ENCODE measurements around the gene LRP4.

DNA sequence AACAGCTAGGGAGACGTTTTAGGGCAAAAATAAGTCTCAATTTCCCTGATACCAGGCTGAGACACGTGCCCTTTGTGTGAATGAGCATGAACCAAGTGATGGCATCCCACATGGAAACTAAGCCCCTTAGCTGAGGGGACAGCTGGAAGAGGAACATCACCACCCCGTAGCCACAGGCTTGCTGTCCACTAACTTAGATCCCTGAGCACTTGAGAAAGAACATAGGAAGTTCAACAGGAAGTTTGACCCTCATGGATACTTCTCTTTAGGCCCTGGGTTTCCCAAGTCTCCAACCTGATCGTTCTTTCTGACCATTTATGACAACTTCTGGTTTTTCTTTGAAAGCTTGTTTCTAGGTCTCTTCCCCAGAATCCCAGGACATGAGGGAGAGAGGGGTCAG lies 60.7 kb downstream of the LRP4 start:
- TF ChIP-seq POLR2AphosphoS5 (IDR thresholded peaks at IDR 0.05) (no peak), EZH2 (IDR thresholded peaks at IDR 0.05; ENCODE audit: borderline replicate concordance, insufficient read depth, low read length, poor library complexity, severe bottlenecking) (no peak), MXI1 (conservative IDR thresholded peaks at IDR 0.05; ENCODE audit: poor library complexity, severe bottlenecking) (no peak), RAD21 (conservative IDR thresholded peaks at IDR 0.05) (no peak), TAF1 (IDR thresholded peaks at IDR 0.05; ENCODE audit: low read depth) (no peak)
- TF ChIP-seq, protein P1, sequence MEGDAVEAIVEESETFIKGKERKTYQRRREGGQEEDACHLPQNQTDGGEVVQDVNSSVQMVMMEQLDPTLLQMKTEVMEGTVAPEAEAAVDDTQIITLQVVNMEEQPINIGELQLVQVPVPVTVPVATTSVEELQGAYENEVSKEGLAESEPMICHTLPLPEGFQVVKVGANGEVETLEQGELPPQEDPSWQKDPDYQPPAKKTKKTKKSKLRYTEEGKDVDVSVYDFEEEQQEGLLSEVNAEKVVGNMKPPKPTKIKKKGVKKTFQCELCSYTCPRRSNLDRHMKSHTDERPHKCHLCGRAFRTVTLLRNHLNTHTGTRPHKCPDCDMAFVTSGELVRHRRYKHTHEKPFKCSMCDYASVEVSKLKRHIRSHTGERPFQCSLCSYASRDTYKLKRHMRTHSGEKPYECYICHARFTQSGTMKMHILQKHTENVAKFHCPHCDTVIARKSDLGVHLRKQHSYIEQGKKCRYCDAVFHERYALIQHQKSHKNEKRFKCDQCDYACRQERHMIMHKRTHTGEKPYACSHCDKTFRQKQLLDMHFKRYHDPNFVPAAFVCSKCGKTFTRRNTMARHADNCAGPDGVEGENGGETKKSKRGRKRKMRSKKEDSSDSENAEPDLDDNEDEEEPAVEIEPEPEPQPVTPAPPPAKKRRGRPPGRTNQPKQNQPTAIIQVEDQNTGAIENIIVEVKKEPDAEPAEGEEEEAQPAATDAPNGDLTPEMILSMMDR (IDR thresholded peaks at IDR 0.05; ENCODE audit: poor library complexity, severe bottlenecking), result no peak
